Osteoblast (primary cell): ENCODE measurements around the gene MAP6. TPM values are rescaled to one million over a fixed set of nuclear protein-coding genes. Genes with fewer than 3 reads are reported as not detected.

Experiments
- DNase-seq: peaks from one replicate; pipeline ENCODE4 v3.0.0; 2011; ENCODE audit warnings: low spot score, mixed read lengths; ENCODE audit not compliant: insufficient read length; ENCODE audit errors: missing footprints
- H2AFZ ChIP-seq: 2 replicates; pipeline ENCODE4 v1.6.0; 2011; ENCODE audit warnings: mild to moderate bottlenecking, low read length
- H3K27ac ChIP-seq: 2 replicates; pipeline ENCODE4 v1.5.1; 2011; ENCODE audit warnings: mild to moderate bottlenecking, low read depth, low read length, moderate library complexity
- H3K27me3 ChIP-seq: 2 replicates; pipeline ENCODE4 v1.6.0; 2012; ENCODE audit warnings: mild to moderate bottlenecking, control low read depth, inconsistent platforms, low read length, moderate library complexity; ENCODE audit not compliant: insufficient read depth
- H3K36me3 ChIP-seq: 2 replicates; pipeline ENCODE4 v1.5.1; 2011; ENCODE audit warnings: mild to moderate bottlenecking, low read length, control low read depth, moderate library complexity; ENCODE audit not compliant: insufficient read depth
- H3K4me1 ChIP-seq: 2 replicates; pipeline ENCODE4 v1.5.1; 2011; ENCODE audit warnings: mild to moderate bottlenecking, low read length, control low read depth, moderate library complexity; ENCODE audit not compliant: insufficient read depth
- H3K4me2 ChIP-seq: 2 replicates; pipeline ENCODE4 v1.6.0; 2011; ENCODE audit warnings: mild to moderate bottlenecking, low read length; ENCODE audit not compliant: insufficient read depth
- H3K4me3 ChIP-seq: fragments of 200-600 bp; sonication (generic); 3 replicates; pipeline ENCODE4 v1.5.1; 2012; ENCODE audit warnings: mild to moderate bottlenecking, low read length, inconsistent platforms; ENCODE audit not compliant: insufficient read depth
- H3K79me2 ChIP-seq: 2 replicates; pipeline ENCODE4 v1.6.0; 2012; ENCODE audit warnings: mild to moderate bottlenecking, low read length, control low read depth, inconsistent platforms; ENCODE audit not compliant: insufficient read depth
- H3K9me3 ChIP-seq: 2 replicates; pipeline ENCODE4 v1.5.1; 2011; ENCODE audit warnings: low read depth, low read length, control low read depth
- H4K20me1 ChIP-seq: 2 replicates; pipeline ENCODE4 v1.6.0; 2012; ENCODE audit warnings: mild to moderate bottlenecking, low read length, control low read depth; ENCODE audit not compliant: insufficient read depth
- total RNA-seq: library from RNA; depleted of rRNA; stranded (reverse); fragments of >200 nt; gene quantifications from 2 replicates; pipeline ENCODE4 v1.2.3, GENCODE V29; 2012
- TF ChIP-seq, protein P1 (sequence below): IDR thresholded peaks from 2 replicates; pipeline ENCODE4 v1.5.1; 2011; ENCODE audit warnings: mild to moderate bottlenecking, low read depth, low read length, moderate library complexity; ENCODE audit errors: extremely low read depth

Gene MAP6
- total RNA-seq, 1 donor: 0.72 TPM

DNA sequence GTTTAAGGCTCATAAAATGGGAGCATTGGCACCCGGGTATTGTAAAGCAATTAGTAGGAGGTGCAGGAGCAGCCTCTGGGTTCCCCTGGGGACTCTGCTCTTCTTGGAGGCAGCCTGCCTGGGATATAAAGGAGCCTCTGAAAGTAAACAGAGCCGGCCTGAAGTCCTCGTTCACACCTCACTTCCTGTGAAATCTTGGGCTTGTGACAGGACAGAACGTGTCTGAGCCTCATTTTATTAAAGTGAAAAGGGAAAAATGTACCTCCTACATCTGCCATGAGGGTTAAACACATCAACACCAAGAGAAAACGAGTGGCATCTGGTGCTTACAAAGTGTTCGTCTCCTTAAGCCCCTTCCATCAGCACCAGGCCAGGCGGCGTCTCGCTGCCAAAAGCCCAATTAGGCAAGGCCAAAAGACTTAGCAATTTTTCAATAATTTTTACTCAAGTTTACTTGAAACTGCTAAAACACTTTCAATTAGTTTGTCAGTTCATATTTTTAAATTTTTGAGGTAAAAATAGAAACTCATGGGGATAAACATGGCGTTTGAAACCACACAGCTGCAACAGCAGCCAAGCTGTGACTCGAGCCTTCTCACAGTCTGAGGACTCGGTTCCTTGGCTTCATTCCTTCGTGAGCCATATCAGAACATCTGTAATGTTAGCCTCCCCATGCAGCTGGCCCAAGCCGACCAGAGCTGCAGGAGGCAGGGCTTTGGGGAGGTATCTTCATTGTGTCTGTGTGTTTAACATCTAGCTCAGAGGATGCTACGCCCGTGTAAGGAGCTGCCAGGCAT lies 33.6 kb downstream of the MAP6 start:
- H2AFZ ChIP-seq: peak overlapping the region; percentile 66
- H4K20me1 ChIP-seq: no peaks in the 10 kb centered on the region
- H3K27me3 ChIP-seq: peaks cover 15% of the 10 kb centered on the region
- H3K4me2 ChIP-seq: peak overlapping the region; percentile 23
- no peak for DNase-seq
- H3K36me3 ChIP-seq: no peaks in the 10 kb centered on the region
- no peaks in the 10 kb centered on the region for H3K9me3 ChIP-seq
- peaks cover 7% of the 10 kb centered on the region for H3K4me1 ChIP-seq
- H3K4me3 ChIP-seq: no peak overlapping the region
- H3K79me2 ChIP-seq: no peaks in the 10 kb centered on the region
- TF ChIP-seq, protein P1, sequence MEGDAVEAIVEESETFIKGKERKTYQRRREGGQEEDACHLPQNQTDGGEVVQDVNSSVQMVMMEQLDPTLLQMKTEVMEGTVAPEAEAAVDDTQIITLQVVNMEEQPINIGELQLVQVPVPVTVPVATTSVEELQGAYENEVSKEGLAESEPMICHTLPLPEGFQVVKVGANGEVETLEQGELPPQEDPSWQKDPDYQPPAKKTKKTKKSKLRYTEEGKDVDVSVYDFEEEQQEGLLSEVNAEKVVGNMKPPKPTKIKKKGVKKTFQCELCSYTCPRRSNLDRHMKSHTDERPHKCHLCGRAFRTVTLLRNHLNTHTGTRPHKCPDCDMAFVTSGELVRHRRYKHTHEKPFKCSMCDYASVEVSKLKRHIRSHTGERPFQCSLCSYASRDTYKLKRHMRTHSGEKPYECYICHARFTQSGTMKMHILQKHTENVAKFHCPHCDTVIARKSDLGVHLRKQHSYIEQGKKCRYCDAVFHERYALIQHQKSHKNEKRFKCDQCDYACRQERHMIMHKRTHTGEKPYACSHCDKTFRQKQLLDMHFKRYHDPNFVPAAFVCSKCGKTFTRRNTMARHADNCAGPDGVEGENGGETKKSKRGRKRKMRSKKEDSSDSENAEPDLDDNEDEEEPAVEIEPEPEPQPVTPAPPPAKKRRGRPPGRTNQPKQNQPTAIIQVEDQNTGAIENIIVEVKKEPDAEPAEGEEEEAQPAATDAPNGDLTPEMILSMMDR: no peak
- H3K27ac ChIP-seq: no peak overlapping the region

DNA sequence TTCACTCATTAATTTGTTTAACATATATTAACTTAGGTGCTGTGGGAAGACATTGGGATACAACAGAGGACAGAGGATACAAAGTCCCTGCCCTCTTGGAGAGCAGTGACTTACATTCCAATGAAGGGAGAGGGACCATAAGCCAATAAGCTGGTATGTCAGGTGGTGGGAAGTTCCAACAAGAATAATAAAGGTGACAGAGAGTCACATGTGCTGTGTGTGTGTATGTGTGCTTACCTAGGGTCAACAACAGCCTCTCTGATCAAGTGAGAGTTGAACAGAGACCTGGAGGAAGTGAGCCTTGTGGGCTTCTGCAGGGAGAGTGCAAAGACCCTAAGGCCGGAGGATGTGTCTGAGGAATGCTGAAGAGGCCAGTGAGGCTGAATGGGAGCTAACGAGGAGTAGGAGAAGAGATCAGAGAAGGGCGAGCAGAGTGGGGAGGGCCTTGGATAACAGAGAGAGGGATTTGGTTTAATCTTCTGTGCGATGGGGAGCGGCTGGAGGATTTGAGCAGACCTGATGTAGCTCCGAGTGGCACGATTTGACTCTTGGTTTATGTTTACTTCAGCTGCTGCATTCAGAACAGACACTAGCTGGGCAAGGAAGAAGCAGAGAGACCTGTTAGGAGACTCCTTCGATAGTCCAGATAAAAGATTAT lies 35.3 kb downstream of the MAP6 start:
- Histone ChIP-seq H3K27ac (no peak overlapping the region), H3K4me2 (no peak overlapping the region), H3K9me3 (no peaks in the 10 kb centered on the region), H4K20me1 (no peaks in the 10 kb centered on the region), H3K36me3 (no peaks in the 10 kb centered on the region), H3K27me3 (peaks cover 15% of the 10 kb centered on the region), H3K4me3 (no peak overlapping the region), H3K4me1 (peaks cover 7% of the 10 kb centered on the region), H3K79me2 (no peaks in the 10 kb centered on the region), H2AFZ (no peak overlapping the region)
- TF ChIP-seq, protein P1: no peak
- no peak for DNase-seq

GRCh38 chr11:75632962-75633361 lies 35.9 kb downstream of the MAP6 start:
- Histone ChIP-seq H3K4me1 (peaks cover 9% of the 10 kb centered on the region), H3K4me2 (no peak overlapping the region), H4K20me1 (no peaks in the 10 kb centered on the region), H3K27ac (no peak overlapping the region), H2AFZ (no peak overlapping the region), H3K27me3 (peaks cover 15% of the 10 kb centered on the region), H3K36me3 (no peaks in the 10 kb centered on the region), H3K79me2 (no peaks in the 10 kb centered on the region), H3K4me3 (no peak overlapping the region), H3K9me3 (no peaks in the 10 kb centered on the region)
- no peak for DNase-seq
- TF ChIP-seq, protein P1: no peak

DNA sequence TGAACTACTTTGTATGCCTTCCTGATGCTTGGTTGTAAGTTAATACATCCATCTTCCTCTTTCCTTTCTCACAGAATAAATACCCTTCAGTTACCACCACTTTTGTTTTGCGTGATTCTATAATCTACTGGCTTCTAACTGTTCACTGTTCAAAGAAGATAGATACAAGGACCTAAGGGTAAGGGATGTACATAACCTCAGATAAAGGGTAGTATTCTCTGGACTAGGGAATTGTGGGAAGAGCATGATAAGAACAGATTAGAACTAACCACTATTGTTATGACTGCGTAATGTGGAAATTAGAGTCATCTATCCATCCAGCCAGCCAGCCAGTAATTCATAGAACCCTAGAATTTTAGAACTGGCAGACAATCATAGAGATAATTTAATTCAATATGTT lies 36.4 kb downstream of the MAP6 start:
- no peaks in the 10 kb centered on the region for H3K36me3 ChIP-seq
- H4K20me1 ChIP-seq: no peaks in the 10 kb centered on the region
- no peak overlapping the region for H2AFZ ChIP-seq
- H3K4me1 ChIP-seq: peaks cover 15% of the 10 kb centered on the region
- no peaks in the 10 kb centered on the region for H3K9me3 ChIP-seq
- no peak for DNase-seq
- peaks cover 15% of the 10 kb centered on the region for H3K27me3 ChIP-seq
- TF ChIP-seq, protein P1: no peak
- no peak overlapping the region for H3K27ac ChIP-seq
- no peak overlapping the region for H3K4me3 ChIP-seq
- no peak overlapping the region for H3K4me2 ChIP-seq
- no peaks in the 10 kb centered on the region for H3K79me2 ChIP-seq
